Measurements from ENCODE around the gene KIF26A. TPM values are rescaled to one million over a fixed set of nuclear protein-coding genes. Genes with fewer than 3 reads are reported as not detected.
A peak's percentile ranks its signal among the peaks of the same experiment; 100 is the strongest.

Gene KIF26A
- polyA plus RNA-seq: 11.2 and 12.2 TPM in 2 replicates
- 24.1 and 31.9 TPM in 2 replicates for polyA minus RNA-seq

DNA sequence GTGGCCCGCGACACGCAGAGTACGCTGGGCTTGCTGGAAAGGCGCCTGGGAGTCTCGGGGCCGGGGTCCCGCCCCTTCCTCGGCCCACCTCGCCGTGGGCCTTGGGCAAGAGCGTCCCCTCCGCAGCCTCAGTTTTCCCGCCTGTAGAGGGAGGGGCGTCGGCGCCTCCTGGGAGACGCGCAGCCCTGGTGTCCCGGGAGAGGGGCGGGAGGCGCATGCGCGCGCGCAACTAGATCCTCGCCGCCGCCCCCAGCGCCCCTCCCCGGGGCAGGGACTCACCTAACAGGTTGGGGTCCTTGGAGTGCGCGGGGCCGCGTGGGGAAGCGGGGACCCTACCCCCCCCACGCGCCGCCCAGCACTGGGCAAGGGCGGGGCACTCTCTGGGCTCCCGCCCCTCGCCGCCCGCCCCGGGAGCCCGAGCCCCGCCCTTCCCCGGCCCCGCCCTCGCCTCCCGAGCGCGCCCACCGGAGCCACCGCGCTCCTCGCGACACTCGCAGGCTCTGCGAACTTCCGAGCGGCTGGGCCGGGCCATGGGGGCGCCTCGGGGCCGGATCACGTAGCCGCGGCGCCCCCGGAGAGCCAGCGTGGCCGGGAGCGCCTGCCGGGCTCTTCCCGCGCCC lies at the start of gene KIF26A:
KIF26A (plus strand) TSS at position 490 of the 620 bp plus-strand sequence. CDS start 136 bp downstream, outside the sequence.
- H3F3A ChIP-seq (ENCODE audit: insufficient read depth, low read length, poor library complexity, severe bottlenecking): no peaks in the 10 kb centered on the region
- peak; percentile 30 for TF ChIP-seq MXI1 (conservative IDR thresholded peaks at IDR 0.05; ENCODE audit: poor library complexity, severe bottlenecking)
- TF ChIP-seq TAF1 (IDR thresholded peaks at IDR 0.05; ENCODE audit: low read depth): no peak
- TF ChIP-seq SMC3 (conservative IDR thresholded peaks at IDR 0.05; ENCODE audit: poor library complexity): no peak
- TF ChIP-seq, protein P1, sequence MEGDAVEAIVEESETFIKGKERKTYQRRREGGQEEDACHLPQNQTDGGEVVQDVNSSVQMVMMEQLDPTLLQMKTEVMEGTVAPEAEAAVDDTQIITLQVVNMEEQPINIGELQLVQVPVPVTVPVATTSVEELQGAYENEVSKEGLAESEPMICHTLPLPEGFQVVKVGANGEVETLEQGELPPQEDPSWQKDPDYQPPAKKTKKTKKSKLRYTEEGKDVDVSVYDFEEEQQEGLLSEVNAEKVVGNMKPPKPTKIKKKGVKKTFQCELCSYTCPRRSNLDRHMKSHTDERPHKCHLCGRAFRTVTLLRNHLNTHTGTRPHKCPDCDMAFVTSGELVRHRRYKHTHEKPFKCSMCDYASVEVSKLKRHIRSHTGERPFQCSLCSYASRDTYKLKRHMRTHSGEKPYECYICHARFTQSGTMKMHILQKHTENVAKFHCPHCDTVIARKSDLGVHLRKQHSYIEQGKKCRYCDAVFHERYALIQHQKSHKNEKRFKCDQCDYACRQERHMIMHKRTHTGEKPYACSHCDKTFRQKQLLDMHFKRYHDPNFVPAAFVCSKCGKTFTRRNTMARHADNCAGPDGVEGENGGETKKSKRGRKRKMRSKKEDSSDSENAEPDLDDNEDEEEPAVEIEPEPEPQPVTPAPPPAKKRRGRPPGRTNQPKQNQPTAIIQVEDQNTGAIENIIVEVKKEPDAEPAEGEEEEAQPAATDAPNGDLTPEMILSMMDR (IDR thresholded peaks at IDR 0.05; ENCODE audit: poor library complexity, severe bottlenecking): no peak
- TF ChIP-seq EP300 (conservative IDR thresholded peaks at IDR 0.05; ENCODE audit: poor library complexity, severe bottlenecking): no peak
- H3K4me3 ChIP-seq (ENCODE audit: low read length): peak within 1 kb of the TSS; percentile 95
- no peaks in the 10 kb centered on the region for H3K9me3 ChIP-seq (ENCODE audit: low read length)
- peak within 1 kb of the TSS; percentile 73 for H3K4me2 ChIP-seq (ENCODE audit: low read length)
- H3K36me3 ChIP-seq (ENCODE audit: insufficient read depth, low read length): no peaks in the 10 kb centered on the region
- no peaks in the 10 kb centered on the region for H3K9me2 ChIP-seq (ENCODE audit: insufficient read depth, low read length)
- peak within 1 kb of the TSS; percentile 72 for H3K9ac ChIP-seq (ENCODE audit: low read length)
- peaks cover 29% of the 10 kb centered on the region for H3K27me3 ChIP-seq (ENCODE audit: insufficient read depth, low read depth, low read length)
- H4K20me1 ChIP-seq (ENCODE audit: insufficient read depth): no peaks in the 10 kb centered on the region
- peak within 1 kb of the TSS; percentile 14 for H2AFZ ChIP-seq (ENCODE audit: low read depth, low read length)
- peaks cover 16% of the 10 kb centered on the region for H3K79me2 ChIP-seq (replicated peaks; ENCODE audit: insufficient read depth, low read length)
- H3K27ac ChIP-seq (ENCODE audit: low read length): peak within 1 kb of the TSS; percentile 34

DNA sequence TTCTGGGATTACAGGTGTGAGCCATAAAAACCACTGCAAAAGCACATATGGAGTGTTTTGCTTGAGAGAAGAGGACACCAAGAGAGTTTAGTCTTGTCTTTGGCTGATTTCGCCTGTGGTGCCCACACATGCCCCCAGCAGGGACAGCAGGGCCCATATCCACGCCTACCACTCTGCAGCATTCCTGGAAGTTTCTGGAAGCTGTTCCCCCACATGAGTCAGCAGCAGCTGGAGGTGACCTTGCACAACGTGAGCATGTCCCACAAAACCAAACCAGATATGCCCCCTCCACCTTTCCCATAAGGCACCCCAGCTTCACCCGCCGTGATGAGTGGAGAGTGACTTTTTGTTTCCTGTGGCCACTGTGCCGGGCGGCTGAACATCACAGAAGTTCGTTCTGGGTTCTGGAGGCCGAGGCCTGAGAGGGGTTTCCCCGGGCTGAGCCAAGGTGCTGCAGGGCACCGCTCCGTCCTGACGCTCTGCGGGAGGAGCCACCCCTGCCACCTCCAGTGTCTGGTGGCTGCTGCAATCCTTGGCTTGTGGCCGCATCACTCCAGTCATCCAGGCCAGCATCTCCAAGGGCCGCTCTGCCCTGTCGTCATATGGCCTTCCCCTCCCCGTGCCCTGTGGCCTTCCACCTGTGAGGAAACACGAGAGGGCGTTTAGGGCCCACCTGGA lies 48.2 kb upstream of the KIF26A start:
- Histone ChIP-seq H3K9me2 (ENCODE audit: insufficient read depth, low read length) (no peaks in the 10 kb centered on the region), H3K27ac (ENCODE audit: low read length) (no peak overlapping the region), H3K9me3 (ENCODE audit: low read length) (no peaks in the 10 kb centered on the region), H3K9ac (ENCODE audit: low read length) (no peak overlapping the region), H3K4me2 (ENCODE audit: low read length) (no peak overlapping the region), H3K4me3 (ENCODE audit: low read length) (no peak overlapping the region), H3K79me2 (replicated peaks; ENCODE audit: insufficient read depth, low read length) (no peaks in the 10 kb centered on the region), H3F3A (ENCODE audit: insufficient read depth, low read length, poor library complexity, severe bottlenecking) (no peaks in the 10 kb centered on the region), H3K27me3 (ENCODE audit: insufficient read depth, low read depth, low read length) (no peaks in the 10 kb centered on the region), H2AFZ (ENCODE audit: low read depth, low read length) (no peak overlapping the region), H4K20me1 (ENCODE audit: insufficient read depth) (no peaks in the 10 kb centered on the region), H3K36me3 (ENCODE audit: insufficient read depth, low read length) (no peaks in the 10 kb centered on the region)
- TF ChIP-seq, protein P1 (IDR thresholded peaks at IDR 0.05; ENCODE audit: poor library complexity, severe bottlenecking): no peak
- TF ChIP-seq TAF1 (IDR thresholded peaks at IDR 0.05; ENCODE audit: low read depth): no peak
- no peak for TF ChIP-seq SMC3 (conservative IDR thresholded peaks at IDR 0.05; ENCODE audit: poor library complexity)
- TF ChIP-seq EP300 (conservative IDR thresholded peaks at IDR 0.05; ENCODE audit: poor library complexity, severe bottlenecking): no peak
